ENCODE data around the gene LEFTY1. TPM values are rescaled to one million over a fixed set of nuclear protein-coding genes. Genes with fewer than 3 reads are reported as not detected.

Gene LEFTY1
- total RNA-seq, 3 donors from 2014 or later, result 0.48 TPM; not detected in 2

- no peaks in the 10 kb centered on the region for H3K9me3 ChIP-seq
- H3K4me3 ChIP-seq, result no peak overlapping the region
- no peaks in the 10 kb centered on the region for H3K4me1 ChIP-seq
- H3K27ac ChIP-seq, result peak overlapping the region; percentile 36 to 48
- peak; percentile 73 to 79 for DNase-seq (ENCODE audit: low spot score in 2 of 2)
- H3K36me3 ChIP-seq, result no peaks in the 10 kb centered on the region
- TF ChIP-seq CTCF (IDR thresholded peaks at IDR 0.05), result peak in 2 of 3 donors; percentile 79 to 84
- TF ChIP-seq POLR2A (IDR thresholded peaks at IDR 0.05), result no peak
- TF ChIP-seq POLR2AphosphoS5 (IDR thresholded peaks at IDR 0.05), result peak in 2 of 3 donors; percentile 22 to 46
- H3K27me3 ChIP-seq, result no peaks in the 10 kb centered on the region
- intact Hi-C loops (cut with DNase I; ENCODE audit: low total_unique reads), result loop anchor here (2.0 to 5.0 kb wide), 2 partner anchors 37 to 368 kb away; no protein-coding TSS in a partner anchor
Measured at GRCh38 chr1:225845571-225846259, 43.2 kb downstream of the LEFTY1 start.

- H3K27ac ChIP-seq, result peak overlapping the region; percentile 36 to 48
- TF ChIP-seq POLR2AphosphoS5 (IDR thresholded peaks at IDR 0.05) (no peak), POLR2A (IDR thresholded peaks at IDR 0.05) (no peak), CTCF (IDR thresholded peaks at IDR 0.05) (no peak)
Measured at GRCh38 chr1:225845097-225845496, 43.8 kb downstream of the LEFTY1 start.

GRCh38 chr1:225844236-225845061 lies 44.5 kb downstream of the LEFTY1 start:
- Histone ChIP-seq H3K4me3 (no peak overlapping the region), H3K27me3 (no peaks in the 10 kb centered on the region), H3K27ac (no peak overlapping the region), H3K9me3 (no peaks in the 10 kb centered on the region), H3K4me1 (no peaks in the 10 kb centered on the region), H3K36me3 (no peaks in the 10 kb centered on the region)
- DNase-seq (ENCODE audit: low spot score in 2 of 2), result no peak
- intact Hi-C loops (cut with DNase I; ENCODE audit: low total_unique reads), result loop anchor here (2.0 to 5.0 kb wide), 2 partner anchors 36 to 367 kb away; no protein-coding TSS in a partner anchor
- TF ChIP-seq POLR2AphosphoS5 (IDR thresholded peaks at IDR 0.05) (no peak), POLR2A (IDR thresholded peaks at IDR 0.05) (no peak), CTCF (IDR thresholded peaks at IDR 0.05) (no peak)

More at GRCh38 chr1:225845097-225845496, 43.8 kb downstream of the LEFTY1 start:
- H3K27me3 ChIP-seq, result no peaks in the 10 kb centered on the region
- no peak overlapping the region for H3K4me3 ChIP-seq
- H3K9me3 ChIP-seq, result no peaks in the 10 kb centered on the region
- no peaks in the 10 kb centered on the region for H3K36me3 ChIP-seq
- intact Hi-C loops (cut with DNase I; ENCODE audit: low total_unique reads), result loop anchor here (2.0 to 5.0 kb wide), 2 partner anchors 36 to 368 kb away; no protein-coding TSS in a partner anchor
- H3K4me1 ChIP-seq, result no peaks in the 10 kb centered on the region
- DNase-seq (ENCODE audit: low spot score in 2 of 2), result no peak

- H3K4me1 ChIP-seq, result no peaks in the 10 kb centered on the region
- DNase-seq (ENCODE audit: low spot score in 2 of 2), result no peak
- H3K9me3 ChIP-seq, result no peaks in the 10 kb centered on the region
- no peak overlapping the region for H3K27ac ChIP-seq
- no peak for TF ChIP-seq POLR2AphosphoS5 (IDR thresholded peaks at IDR 0.05)
- TF ChIP-seq CTCF (IDR thresholded peaks at IDR 0.05), result no peak
- no peak for TF ChIP-seq POLR2A (IDR thresholded peaks at IDR 0.05)
- intact Hi-C loops (cut with DNase I; ENCODE audit: low total_unique reads), result no loop called here
- H3K4me3 ChIP-seq, result no peak overlapping the region
- H3K27me3 ChIP-seq, result no peaks in the 10 kb centered on the region
- no peaks in the 10 kb centered on the region for H3K36me3 ChIP-seq
Measured at GRCh38 chr1:225843426-225843795, 45.5 kb downstream of the LEFTY1 start.
